MCF 10A (cell line): ENCODE data around the gene TIMM10B. TPM values are rescaled to one million over a fixed set of nuclear protein-coding genes. Genes with fewer than 3 reads are reported as not detected.

Experiments
- BruUV-seq: library from RNA; stranded (reverse); fragments of 400-500 nt; replicated peaks from 2 replicates; lab custom pipeline; 2021; lab: Mats Ljungman, UMichigan
- CTCF ChIA-PET: fragments of 300-600 bp; sonication (Branson Sonifier 250); formaldehyde crosslinking; extraction: SDS; loops from one replicate; lab custom pipeline; 2021; ENCODE audit warnings: antibody characterized with exemption, inconsistent platforms; lab: Yijun Ruan, JAX
- POLR2A ChIA-PET: fragments of 300-600, 350-650 bp; sonication (Branson Sonifier 250); formaldehyde crosslinking; extraction: SDS; loops from one replicate; lab custom pipeline; 2020; ENCODE audit warnings: antibody characterized with exemption, inconsistent platforms; lab: Yijun Ruan, JAX
- DNase-seq: peaks from one replicate; pipeline ENCODE4 v3.0.0-alpha.2; 2018; ENCODE audit not compliant: unreplicated experiment
- H3K27ac Mint-ChIP-seq: one replicate; pipeline ENCODE4 v1.8.0; 2022; ENCODE audit warnings: mild to moderate bottlenecking, low read depth, mixed read lengths; ENCODE audit not compliant: unreplicated experiment
- H3K27me3 Mint-ChIP-seq: one replicate; pipeline ENCODE4 v1.8.0; 2022; ENCODE audit warnings: mixed read lengths; ENCODE audit not compliant: insufficient read depth, unreplicated experiment
- H3K36me3 Mint-ChIP-seq: one replicate; pipeline ENCODE4 v1.8.0; 2022; ENCODE audit warnings: mild to moderate bottlenecking, moderate library complexity, mixed read lengths; ENCODE audit not compliant: insufficient read depth, unreplicated experiment
- H3K4me1 Mint-ChIP-seq: one replicate; pipeline ENCODE4 v1.8.0; 2022; ENCODE audit warnings: mixed read lengths; ENCODE audit not compliant: insufficient read depth, unreplicated experiment
- H3K4me3 Mint-ChIP-seq: one replicate; pipeline ENCODE4 v1.8.0; 2022; ENCODE audit warnings: mild to moderate bottlenecking, moderate library complexity, mixed read lengths; ENCODE audit not compliant: unreplicated experiment
- H3K9me3 Mint-ChIP-seq: one replicate; pipeline ENCODE4 v1.8.0; 2022; ENCODE audit warnings: mixed read lengths; ENCODE audit not compliant: unreplicated experiment
- intact Hi-C: fragments of 100-400 bp; cut with micrococcal nuclease; formaldehyde crosslinking; loops from 2 replicates; pipeline ENCODE4 v1.14.1; 2022
- total RNA-seq: library from RNA; stranded (reverse); gene quantifications from 2 replicates; pipeline ENCODE4 v1.2.3, GENCODE V29; 2022
- TF ChIP-seq, protein P1 (sequence below): fragments of 200-600 bp; IDR thresholded peaks from one replicate; pipeline ENCODE4 v1.8.0; 2022; ENCODE audit warnings: antibody characterized with exemption, mild to moderate bottlenecking; ENCODE audit not compliant: unreplicated experiment

TIMM10B gene
- total RNA-seq, 1 experiment from 2014 or later, result 36.2 TPM

DNA sequence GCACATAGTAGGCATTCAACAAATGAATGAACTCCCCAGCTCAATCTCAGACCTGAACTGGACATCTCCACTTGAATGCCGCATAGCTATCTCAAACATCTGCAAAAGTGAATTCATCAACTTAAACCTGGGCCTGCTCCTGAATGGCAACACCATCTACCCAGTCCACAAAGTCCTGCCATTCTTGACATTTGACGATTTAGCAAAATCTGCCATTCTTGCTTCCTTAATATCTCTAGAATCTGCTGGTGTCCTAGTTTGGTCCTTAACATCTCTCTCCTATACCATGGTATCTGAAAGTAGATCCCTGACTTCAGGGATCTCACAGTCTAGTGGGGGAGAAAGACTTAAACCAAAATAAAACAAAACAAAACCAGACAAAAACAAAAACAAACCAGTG, 28.1 kb upstream of the TIMM10B start:
- DNase-seq, result no peak
- ChIA-PET CTCF (interaction anchor here (0.6 to 5.5 kb wide), 7 partner anchors 10 to 93 kb away, joined by 3 to 79 read pairs (median 4); partner anchors contain the start of gene HPX), POLR2A (interaction anchor here (1.1 kb wide), 1 partner anchor 22 kb away, joined by 3 read pairs; no protein-coding TSS in a partner anchor)
- no peaks in the 10 kb centered on the region for H3K4me1 Mint-ChIP-seq
- no peaks in the 10 kb centered on the region for H3K9me3 Mint-ChIP-seq
- H3K36me3 Mint-ChIP-seq, result no peaks in the 10 kb centered on the region
- H3K4me3 Mint-ChIP-seq, result no peak overlapping the region
- no peak overlapping the region for H3K27ac Mint-ChIP-seq
- no peaks in the 10 kb centered on the region for H3K27me3 Mint-ChIP-seq
- TF ChIP-seq, protein P1, sequence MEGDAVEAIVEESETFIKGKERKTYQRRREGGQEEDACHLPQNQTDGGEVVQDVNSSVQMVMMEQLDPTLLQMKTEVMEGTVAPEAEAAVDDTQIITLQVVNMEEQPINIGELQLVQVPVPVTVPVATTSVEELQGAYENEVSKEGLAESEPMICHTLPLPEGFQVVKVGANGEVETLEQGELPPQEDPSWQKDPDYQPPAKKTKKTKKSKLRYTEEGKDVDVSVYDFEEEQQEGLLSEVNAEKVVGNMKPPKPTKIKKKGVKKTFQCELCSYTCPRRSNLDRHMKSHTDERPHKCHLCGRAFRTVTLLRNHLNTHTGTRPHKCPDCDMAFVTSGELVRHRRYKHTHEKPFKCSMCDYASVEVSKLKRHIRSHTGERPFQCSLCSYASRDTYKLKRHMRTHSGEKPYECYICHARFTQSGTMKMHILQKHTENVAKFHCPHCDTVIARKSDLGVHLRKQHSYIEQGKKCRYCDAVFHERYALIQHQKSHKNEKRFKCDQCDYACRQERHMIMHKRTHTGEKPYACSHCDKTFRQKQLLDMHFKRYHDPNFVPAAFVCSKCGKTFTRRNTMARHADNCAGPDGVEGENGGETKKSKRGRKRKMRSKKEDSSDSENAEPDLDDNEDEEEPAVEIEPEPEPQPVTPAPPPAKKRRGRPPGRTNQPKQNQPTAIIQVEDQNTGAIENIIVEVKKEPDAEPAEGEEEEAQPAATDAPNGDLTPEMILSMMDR, result no peak
- intact Hi-C loops, result no loop called here
- no TSS peak for BruUV-seq

GRCh38 chr11:6455070-6455469, 26.2 kb upstream of the TIMM10B start:
- no TSS peak for BruUV-seq
- H3K9me3 Mint-ChIP-seq, result no peaks in the 10 kb centered on the region
- ChIA-PET CTCF (interaction anchor here (0.7 to 5.5 kb wide), 8 partner anchors 9 to 92 kb away, joined by 3 to 79 read pairs (median 4); partner anchors contain the start of genes ARFIP2, HPX and TIMM10B), POLR2A (no interaction called here)
- no peaks in the 10 kb centered on the region for H3K36me3 Mint-ChIP-seq
- no peak overlapping the region for H3K27ac Mint-ChIP-seq
- H3K4me3 Mint-ChIP-seq, result no peak overlapping the region
- intact Hi-C loops, result no loop called here
- DNase-seq, result no peak
- H3K4me1 Mint-ChIP-seq, result no peaks in the 10 kb centered on the region
- H3K27me3 Mint-ChIP-seq, result no peaks in the 10 kb centered on the region
- TF ChIP-seq, protein P1, result no peak

DNA sequence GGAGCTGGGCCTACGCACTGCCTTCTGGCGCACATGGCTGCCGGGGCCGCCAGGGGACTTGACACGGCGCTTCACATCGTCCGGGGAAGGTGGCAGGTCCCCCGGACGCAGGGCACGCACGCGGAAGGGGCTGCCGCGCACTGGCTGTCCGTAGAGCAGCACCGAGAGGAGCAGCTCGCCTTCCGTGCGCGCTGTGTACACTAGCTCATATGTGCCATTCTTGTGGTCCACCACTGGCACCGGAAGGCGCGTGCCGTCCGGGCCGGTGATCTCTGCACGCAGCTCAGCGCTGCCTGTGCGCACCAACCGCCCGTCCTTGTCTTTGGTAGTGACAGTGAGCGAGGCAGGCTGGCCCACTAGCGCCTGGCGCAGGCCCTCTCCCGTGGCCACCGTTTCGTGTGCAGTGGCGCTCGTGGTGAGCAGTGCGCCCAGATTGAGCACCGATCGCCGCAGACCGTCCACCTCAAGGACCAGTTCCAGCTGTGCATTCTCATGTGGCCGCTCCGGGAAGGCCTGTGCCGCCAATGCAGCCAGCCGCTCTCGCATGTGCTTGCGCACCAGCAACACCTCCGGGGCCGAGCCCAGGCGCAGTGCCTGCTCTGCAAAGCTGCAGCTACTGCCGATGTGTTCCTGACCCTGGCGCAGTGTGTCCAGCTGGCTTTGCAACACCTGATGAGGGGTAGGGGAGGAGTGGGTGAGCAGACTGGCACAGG, 24.8 kb upstream of the TIMM10B start:
- ChIA-PET CTCF (interaction anchor here (0.5 to 5.5 kb wide), 5 partner anchors 13 to 96 kb away, joined by 3 to 79 read pairs (median 6); partner anchors contain the start of gene HPX), POLR2A (no interaction called here)
- Mint-ChIP-seq H3K27ac (no peak overlapping the region), H3K27me3 (no peaks in the 10 kb centered on the region), H3K4me3 (no peak overlapping the region), H3K4me1 (no peaks in the 10 kb centered on the region), H3K36me3 (no peaks in the 10 kb centered on the region), H3K9me3 (no peaks in the 10 kb centered on the region)
- TF ChIP-seq, protein P1, result no peak
- intact Hi-C loops, result no loop called here
- no TSS peak for BruUV-seq
- DNase-seq, result no peak

DNA sequence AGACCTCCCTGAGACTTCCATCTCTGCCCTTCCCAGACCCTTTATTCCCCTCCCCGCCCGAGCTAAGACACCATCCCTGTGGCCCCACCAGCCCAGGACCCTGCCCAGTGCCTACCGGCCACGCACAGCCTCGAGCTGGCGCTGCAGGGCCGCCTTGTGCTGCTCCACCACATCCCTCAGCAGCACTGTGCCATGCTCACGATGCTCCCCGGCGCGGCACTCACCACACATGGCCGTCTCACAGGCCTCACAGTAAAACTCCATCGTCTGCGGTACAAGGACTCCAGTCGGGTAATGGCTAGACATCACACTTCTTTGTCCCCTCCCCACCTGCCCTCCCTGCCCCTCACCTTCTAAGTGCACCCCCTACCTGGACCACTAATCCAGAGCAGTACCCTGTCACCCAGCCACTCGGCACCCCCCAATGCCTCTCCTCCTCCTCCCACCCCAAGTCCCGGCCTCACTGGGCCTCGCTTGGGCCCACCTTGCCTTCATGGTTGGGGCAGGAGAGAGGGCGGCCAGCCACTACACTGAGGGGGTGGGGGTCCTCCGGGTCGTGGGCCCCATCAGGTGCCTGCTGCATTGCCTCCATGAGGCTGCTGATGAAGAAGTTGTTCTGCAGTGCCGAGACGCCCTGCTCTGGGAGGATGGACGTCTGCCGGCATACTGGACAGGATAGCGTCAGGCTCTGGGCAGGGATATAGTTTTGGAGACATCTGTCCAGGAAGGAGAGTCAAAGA, 23.6 kb upstream of the TIMM10B start:
- DNase-seq, result no peak
- ChIA-PET CTCF (interaction anchor here (0.6 to 5.5 kb wide), 4 partner anchors 11 to 79 kb away, joined by 3 to 79 read pairs (median 4); partner anchors contain the start of gene HPX), POLR2A (interaction anchor here (0.6 kb wide), 1 partner anchor 43 kb away, joined by 4 read pairs; no protein-coding TSS in a partner anchor)
- Mint-ChIP-seq H3K4me1 (no peaks in the 10 kb centered on the region), H3K27ac (no peak overlapping the region), H3K36me3 (no peaks in the 10 kb centered on the region), H3K4me3 (no peak overlapping the region), H3K9me3 (no peaks in the 10 kb centered on the region), H3K27me3 (no peaks in the 10 kb centered on the region)
- intact Hi-C loops, result no loop called here
- BruUV-seq, result no TSS peak
- TF ChIP-seq, protein P1, result no peak
